K562 (cell line): ENCODE results near the gene MED15. TPM values are rescaled to one million over a fixed set of nuclear protein-coding genes. Genes with fewer than 3 reads are reported as not detected.

ENCODE experiments used
- ATAC-seq: fragments of 200-7000 bp; cut with Tn5 transposase; 3 replicates; pipeline ENCODE4 v1.9.1; 2020; ENCODE audit warnings: moderate library complexity
- BruUV-seq: library from RNA; stranded (reverse); fragments of 400-500 nt; replicated peaks from 2 replicates; lab custom pipeline; 2021; lab: Mats Ljungman, UMichigan
- CTCF ChIA-PET: fragments of 300-600 bp; formaldehyde crosslinking; extraction: SDS; loops from one replicate; lab custom pipeline; 2021; ENCODE audit warnings: low intra/inter-chr PET ratio; lab: Yijun Ruan, JAX
- POLR2A ChIA-PET: fragments of 300-600, 350-650 bp; sonication (Branson Sonifier 250); formaldehyde crosslinking; extraction: SDS; loops from one replicate; lab custom pipeline; 2021; ENCODE audit warnings: antibody characterized with exemption, inconsistent platforms; lab: Yijun Ruan, JAX
- DNase-seq, 4 experiments: peaks; one replicate each; pipeline versions ENCODE4 v3.0.0 to v3.0.0-alpha.2; 2011 to 2018; ENCODE audit warnings: low spot score in 3 of 4, mixed read lengths in 3 of 4; ENCODE audit errors: extremely low read depth in 1 of 4
- FAIRE-seq: peaks from 2 replicates; lab custom pipeline; 2011; peaks lifted over from hg19 to GRCh38; lab: Jason Lieb, UNC
- H2AFZ ChIP-seq: 2 replicates; pipeline ENCODE4 v1.6.0; 2011; ENCODE audit warnings: low read depth, low read length, control low read depth, inconsistent platforms
- H3K27ac ChIP-seq: fragments of 200-600 bp; 3 replicates; pipeline ENCODE4 v1.8.0; 2011; ENCODE audit warnings: low read depth, mild to moderate bottlenecking, control low read depth, inconsistent platforms, low read length, moderate library complexity, mixed read lengths; ENCODE audit errors: extremely low read depth
- H3K27me3 ChIP-seq, 2 experiments: fragments of 300-600 bp in 1 of 2; 2 replicates in 1 of 2; 3 replicates in 1 of 2; pipeline versions ENCODE4 v1.6.0 to v1.8.0; 2011; ENCODE audit warnings: inconsistent platforms in 2 of 2, low read length in 2 of 2, mild to moderate bottlenecking in 1 of 2, mixed read lengths in 1 of 2, moderate library complexity in 1 of 2; ENCODE audit not compliant: control insufficient read depth in 2 of 2, insufficient read depth in 2 of 2
- H3K36me3 ChIP-seq: fragments of 300-600 bp; 3 replicates; pipeline ENCODE4 v1.8.0; 2011; ENCODE audit warnings: mild to moderate bottlenecking, low read length, inconsistent platforms; ENCODE audit not compliant: control insufficient read depth, insufficient read depth
- H3K4me1 ChIP-seq, 2 experiments: fragments of 200-600 bp in 1 of 2; replicated peaks in 1 of 2; 2 replicates in 1 of 2; 3 replicates in 1 of 2; pipeline versions ENCODE4 v1.5.1 to v1.8.0; 2011; ENCODE audit warnings: inconsistent platforms in 2 of 2, low read length in 2 of 2, mild to moderate bottlenecking in 1 of 2, mixed read lengths in 1 of 2, moderate library complexity in 1 of 2; ENCODE audit not compliant: control insufficient read depth in 2 of 2, insufficient read depth in 2 of 2
- H3K4me2 ChIP-seq: 2 replicates; pipeline ENCODE4 v1.6.1; 2011; ENCODE audit warnings: low read length, control low read depth, inconsistent platforms, mixed read lengths; ENCODE audit not compliant: insufficient read depth
- H3K4me3 ChIP-seq: fragments of 200-600 bp; sonication (generic), shearing (Covaris generic); 2 replicates; pipeline ENCODE4 v1.5.1; 2016; ENCODE audit warnings: control low read depth, inconsistent platforms
- H3K79me2 ChIP-seq: fragments of 200-600 bp; 3 replicates; pipeline ENCODE4 v1.8.0; 2011; ENCODE audit warnings: low read length, inconsistent platforms; ENCODE audit not compliant: control insufficient read depth, insufficient read depth
- H3K9ac ChIP-seq, 2 experiments: 2 replicates each; pipeline versions ENCODE4 v1.6.0 to v1.6.1; 2011; ENCODE audit warnings: low read depth in 2 of 2, low read length in 2 of 2, control low read depth in 1 of 2, inconsistent platforms in 1 of 2, mild to moderate bottlenecking in 1 of 2, mixed read lengths in 1 of 2; ENCODE audit not compliant: insufficient read depth in 1 of 2
- H3K9me1 ChIP-seq: one replicate; pipeline ENCODE4 v1.6.0; 2011; ENCODE audit warnings: inconsistent platforms, mild to moderate bottlenecking, low read length, moderate library complexity; ENCODE audit not compliant: control insufficient read depth, insufficient read depth
- H3K9me3 ChIP-seq: replicated peaks from 2 replicates; pipeline ENCODE4 v1.5.1; 2011; ENCODE audit warnings: low read depth, low read length, inconsistent platforms; ENCODE audit not compliant: control insufficient read depth, insufficient read depth
- H4K20me1 ChIP-seq: replicated peaks from 2 replicates; pipeline ENCODE4 v1.6.1; 2011; ENCODE audit warnings: low read length, inconsistent platforms, mixed read lengths; ENCODE audit not compliant: control insufficient read depth, insufficient read depth
- CCAR2 ChIP-seq: fragments of 200-400 bp; formaldehyde crosslinking; IDR thresholded peaks from 2 replicates; pipeline ENCODE4 v1.6.1; 2017; ENCODE audit warnings: mild to moderate bottlenecking, low read depth, low read length
- CHD2 ChIP-seq: IDR thresholded peaks from 2 replicates; pipeline ENCODE4 v1.6.1; 2011; ENCODE audit warnings: low read depth, low read length
- EWSR1 ChIP-seq: fragments of 450-650 bp; IDR thresholded peaks from 2 replicates; pipeline ENCODE4 v1.6.1; 2018; ENCODE audit warnings: borderline replicate concordance, mild to moderate bottlenecking, low read depth, moderate library complexity; ENCODE audit not compliant: partially characterized antibody
- JUNB ChIP-seq: fragments of 450-650 bp; formaldehyde crosslinking; conservative IDR thresholded peaks from 2 replicates; pipeline ENCODE4 v1.4.0; 2020; ENCODE audit warnings: mild to moderate bottlenecking
- KLF13 ChIP-seq: fragments of 450-650 bp; IDR thresholded peaks from 2 replicates; pipeline ENCODE4 v1.6.1; 2016; ENCODE audit warnings: missing genetic modification characterization, low read depth, mild to moderate bottlenecking, missing compliant biosample characterization, moderate library complexity, borderline replicate concordance
- SAFB ChIP-seq: fragments of 200-400 bp; formaldehyde crosslinking; IDR thresholded peaks from 2 replicates; pipeline ENCODE4 v1.6.1; 2017; ENCODE audit warnings: low read depth, low read length, borderline replicate concordance
- TAF15 ChIP-seq: fragments of 200-400 bp; formaldehyde crosslinking; IDR thresholded peaks from 2 replicates; pipeline ENCODE4 v1.6.1; 2017; ENCODE audit warnings: mild to moderate bottlenecking, low read depth, low read length, moderate library complexity
- ZBTB8A ChIP-seq: fragments of 450-650 bp; IDR thresholded peaks from 2 replicates; pipeline ENCODE4 v1.6.1; 2018; ENCODE audit warnings: mild to moderate bottlenecking, moderate library complexity; ENCODE audit not compliant: partially characterized antibody
- ZMIZ1 ChIP-seq, 2 experiments: fragments of 150-350 bp in 1 of 2; IDR thresholded peaks; 2 replicates each; pipeline ENCODE4 v1.6.1; 2012 to 2016; ENCODE audit warnings: low read depth in 2 of 2, low read length in 2 of 2, mild to moderate bottlenecking in 1 of 2, moderate library complexity in 1 of 2
- ZNF280A ChIP-seq: fragments of 450-650 bp; IDR thresholded peaks from 2 replicates; pipeline ENCODE4 v1.6.1; 2018; ENCODE audit warnings: mild to moderate bottlenecking, low read depth; ENCODE audit not compliant: partially characterized antibody
- ZNF668 ChIP-seq: fragments of 250-450 bp; sonication (Bioruptor Pico); IDR thresholded peaks from 2 replicates; pipeline ENCODE4 v1.8.0; 2022; ENCODE audit warnings: mild to moderate bottlenecking, inconsistent platforms
- WGBS: fragments of 100-300 bp; shearing (Covaris generic); methylation state at CpG from one replicate; pipeline ENCODE4 v1.1.6; 2016; ENCODE audit warnings: low coverage, mixed read lengths; ENCODE audit not compliant: insufficient coverage; ENCODE audit errors: missing lambda C conversion rate; 5-methylcytosine and 5-hydroxymethylcytosine counted together
- in situ Hi-C: fragments of 300-500 bp; cut with MboI; formaldehyde crosslinking; loops from 4 replicates; pipeline ENCODE4 v1.15.0; 2018; ENCODE audit warnings: inconsistent platforms, mixed read lengths
- intact Hi-C: fragments of 100-400 bp; cut with micrococcal nuclease; formaldehyde crosslinking; loops from 2 replicates; pipeline ENCODE4 v1.14.2; 2022
- polyA plus RNA-seq, 8 experiments: library from polyadenylated mRNA; depleted of rRNA in 4 of 8; stranded (reverse) in 5 of 8; unstranded in 3 of 8; fragments of >200 nt; fragmentation: Nextera tagmentation in 2 of 8; fragmentation: Illumina TruSeq in 1 of 8; extraction: Ambion mirVana in 2 of 8; extraction: Trizol in 1 of 8; gene quantifications; 2 replicates each; pipeline versions ENCODE4 v1.2.1 to v1.2.3, GENCODE V29; 2011 to 2014; ENCODE audit warnings: inconsistent platforms in 1 of 8, missing spikeins in 1 of 8
- total RNA-seq, 7 experiments: library from RNA; depleted of rRNA in 6 of 7; stranded (reverse); fragments of >200 nt in 6 of 7; fragmentation: Illumina TruSeq in 2 of 7; extraction: Trizol in 2 of 7; gene quantifications; 2 replicates each; pipeline versions ENCODE4 v1.2.1 to v1.2.3, GENCODE V29; 2011 to 2021; ENCODE audit warnings: low replicate concordance in 1 of 7

Gene MED15
- total and polyA plus RNA-seq, 9 of the 15 experiments (the other 6 are each of a cell fraction or from before 2014, with no cell fraction given) = 4.0 to 271 (median 60.1) TPM

- Histone ChIP-seq H3K36me3 (peaks cover 2% of the 10 kb centered on the region; the same call in 1 of the 3 replicates), H3K4me3 (no peak overlapping the region), H3K79me2 (peaks cover 18% of the 10 kb centered on the region), H3K9me1 (peaks cover 7% of the 10 kb centered on the region), H3K27me3 (no peaks in the 10 kb centered on the region), H3K4me1 (peaks cover 12 to 20% of the 10 kb centered on the region in 2 experiments; a peak in 4 of 5 replicates), H3K9ac (peak overlapping the region in 1 of 2 experiments; percentile 27; a peak in 2 of 4 replicates), H2AFZ (no peak overlapping the region), H4K20me1 (peaks cover 8% of the 10 kb centered on the region), H3K27ac (no peak overlapping the region), H3K9me3 (no peaks in the 10 kb centered on the region), H3K4me2 (no peak overlapping the region)
- in situ Hi-C loops = no loop called here
- POLR2A ChIA-PET = interaction anchor here (0.7 to 39.5 kb wide), 3 partner anchors 14 to 1303 kb away, joined by 3 to 1693 read pairs (median 6); no protein-coding TSS in a partner anchor
- intact Hi-C loops = loop anchor here (10.0 kb wide), 1 partner anchor 411 kb away; the partner anchor contains the start of gene CRKL
- CTCF ChIA-PET = no interaction called here
- FAIRE-seq (no peak), DNase-seq (no peak), ATAC-seq (no peak)
- no TSS peak for BruUV-seq
- 23% methylated on average over 2 of the region's 2 CpGs for WGBS
- TF ChIP-seq ZNF280A = no peak
- no peak for TF ChIP-seq ZMIZ1 (IDR thresholded peaks at IDR 0.05; ENCODE audit: low read depth in 2 of 2, low read length in 2 of 2)
- no peak for TF ChIP-seq TAF15
- TF ChIP-seq JUNB (CRISPR knock-in tag) = no peak
- no peak for TF ChIP-seq KLF13 (tag)
- TF ChIP-seq SAFB = no peak
- no peak for TF ChIP-seq ZNF668 (CRISPR knock-in tag)
- no peak for TF ChIP-seq ZBTB8A
- no peak for TF ChIP-seq CHD2
- no peak for TF ChIP-seq CCAR2
- TF ChIP-seq EWSR1 = no peak
Measured at GRCh38 chr22:20503816-20504215, 3.6 kb upstream of the MED15 start.
